Activated CD8-positive, alpha-beta memory T cell treated with anti-CD3 and anti-CD28 coated beads, Interleukin-2, amount 10 ng/mL, durations not matched to agents 7 days and 5 days (primary cell): Measurements from ENCODE around the gene SH2D3C. TPM values are rescaled to one million over a fixed set of nuclear protein-coding genes. Genes with fewer than 3 reads are reported as not detected.

ENCODE experiments used
- ATAC-seq: fragments of 150-1000 bp; cut with Tn5 transposase; one replicate; pipeline ENCODE4 v1.10.0; 2021; ENCODE audit warnings: moderate library complexity
- CTCF ChIA-PET: fragments of 350-600 bp; sonication (Branson Sonifier 250); formaldehyde crosslinking; loops from one replicate; lab custom pipeline; 2021; ENCODE audit warnings: antibody characterized with exemption; lab: Charles Lee
- DNase-seq: peaks from one replicate; pipeline ENCODE4 v3.0.0-alpha.2; 2020
- H3K27ac Mint-ChIP-seq: one replicate; pipeline ENCODE4 v1.8.0; 2021; ENCODE audit warnings: mild to moderate bottlenecking, mixed read lengths
- H3K27me3 Mint-ChIP-seq: one replicate; pipeline ENCODE4 v1.8.0; 2021; ENCODE audit warnings: mixed read lengths
- H3K36me3 Mint-ChIP-seq: one replicate; pipeline ENCODE4 v1.8.0; 2021; ENCODE audit warnings: mild to moderate bottlenecking, mixed read lengths
- H3K4me1 Mint-ChIP-seq: one replicate; pipeline ENCODE4 v1.8.0; 2021; ENCODE audit warnings: mixed read lengths
- H3K4me3 Mint-ChIP-seq: one replicate; pipeline ENCODE4 v1.8.0; 2021; ENCODE audit warnings: mild to moderate bottlenecking, moderate library complexity, mixed read lengths
- H3K9me3 Mint-ChIP-seq: one replicate; pipeline ENCODE4 v1.8.0; 2022; ENCODE audit warnings: low read depth, mixed read lengths
- total RNA-seq, 2 experiments: library from RNA; stranded (reverse); gene quantifications; one replicate each; pipeline ENCODE4 v1.2.3, GENCODE V29; 2021

SH2D3C gene
- total RNA-seq, 2 experiments from 2014 or later: 75.2 to 87.8 TPM

GRCh38 chr9:127773981-127774380 is 4.5 kb downstream of the SH2D3C start:
- H3K9me3 Mint-ChIP-seq: no peaks in the 10 kb centered on the region
- CTCF ChIA-PET: interaction anchor here (1.3 to 2.3 kb wide), 3 partner anchors 39 to 148 kb away, joined by 3 to 9 read pairs (median 7); partner anchors contain the start of gene TOR2A
- H3K36me3 Mint-ChIP-seq: peaks cover 48% of the 10 kb centered on the region
- no peak for DNase-seq
- H3K4me3 Mint-ChIP-seq: no peak overlapping the region
- H3K4me1 Mint-ChIP-seq: peaks cover 53% of the 10 kb centered on the region
- peak overlapping the region; percentile 48 for H3K27ac Mint-ChIP-seq
- H3K27me3 Mint-ChIP-seq: no peaks in the 10 kb centered on the region
- ATAC-seq: no peak

- ATAC-seq (no peak), DNase-seq (no peak)
- Mint-ChIP-seq H3K27ac (peak overlapping the region; percentile 19), H3K27me3 (no peaks in the 10 kb centered on the region), H3K4me3 (no peak overlapping the region), H3K36me3 (peaks cover 52% of the 10 kb centered on the region), H3K4me1 (peaks cover 60% of the 10 kb centered on the region), H3K9me3 (no peaks in the 10 kb centered on the region)
- CTCF ChIA-PET: interaction anchor here (1.3 to 4.9 kb wide), 4 partner anchors 10 to 148 kb away, joined by 3 to 50 read pairs (median 8); partner anchors contain the start of genes CDK9 and TOR2A
These were observed 5.2 kb downstream of the SH2D3C start for GRCh38 chr9:127773272-127773671.

GRCh38 chr9:127772603-127773002 is 5.9 kb downstream of the SH2D3C start:
- H3K4me3 Mint-ChIP-seq: no peak overlapping the region
- H3K27me3 Mint-ChIP-seq: no peaks in the 10 kb centered on the region
- ATAC-seq (no peak), DNase-seq (no peak)
- H3K36me3 Mint-ChIP-seq: peaks cover 51% of the 10 kb centered on the region
- peak overlapping the region; percentile 5 for H3K27ac Mint-ChIP-seq
- H3K9me3 Mint-ChIP-seq: no peaks in the 10 kb centered on the region
- H3K4me1 Mint-ChIP-seq: peaks cover 66% of the 10 kb centered on the region
- CTCF ChIA-PET: interaction anchor here (1.3 to 4.9 kb wide), 5 partner anchors 11 to 345 kb away, joined by 6 to 50 read pairs (median 9); partner anchors contain the start of gene CDK9

- no peaks in the 10 kb centered on the region for H3K9me3 Mint-ChIP-seq
- DNase-seq: no peak
- CTCF ChIA-PET: interaction anchor here (0.7 to 5.7 kb wide), 12 partner anchors 8 to 346 kb away, joined by 3 to 50 read pairs (median 5); partner anchors contain the start of genes CDK9, PTRH1 and TOR2A
- peak overlapping the region; percentile 88 for H3K27ac Mint-ChIP-seq
- ATAC-seq: no peak
- H3K36me3 Mint-ChIP-seq: peaks cover 52% of the 10 kb centered on the region
- H3K4me3 Mint-ChIP-seq: peak overlapping the region; percentile 85
- H3K27me3 Mint-ChIP-seq: no peaks in the 10 kb centered on the region
- peaks cover 76% of the 10 kb centered on the region for H3K4me1 Mint-ChIP-seq
These were observed 6.8 kb downstream of the SH2D3C start for GRCh38 chr9:127771570-127772189.

- CTCF ChIA-PET: interaction anchor here (0.7 to 5.9 kb wide), 16 partner anchors 9 to 347 kb away, joined by 3 to 50 read pairs (median 4); partner anchors contain the start of genes CDK9, PTRH1 and TOR2A
- Mint-ChIP-seq H3K27me3 (no peaks in the 10 kb centered on the region), H3K36me3 (peaks cover 52% of the 10 kb centered on the region), H3K4me1 (peaks cover 79% of the 10 kb centered on the region), H3K9me3 (no peaks in the 10 kb centered on the region), H3K27ac (peak overlapping the region; percentile 88), H3K4me3 (peak overlapping the region; percentile 85)
- ATAC-seq (peak; percentile 91), DNase-seq (peak; percentile 98)
These were observed 7.4 kb downstream of the SH2D3C start for GRCh38 chr9:127770905-127771569.

GRCh38 chr9:127770583-127770904 is 7.9 kb downstream of the SH2D3C start:
- Mint-ChIP-seq H3K27me3 (no peaks in the 10 kb centered on the region), H3K9me3 (no peaks in the 10 kb centered on the region), H3K4me3 (peak overlapping the region; percentile 85), H3K27ac (peak overlapping the region; percentile 88), H3K4me1 (peaks cover 80% of the 10 kb centered on the region), H3K36me3 (peaks cover 55% of the 10 kb centered on the region)
- CTCF ChIA-PET: interaction anchor here (0.7 to 5.9 kb wide), 13 partner anchors 8 to 245 kb away, joined by 3 to 50 read pairs (median 4); partner anchors contain the start of genes CDK9 and TOR2A
- DNase-seq (no peak), ATAC-seq (no peak)

GRCh38 chr9:127769929-127770582 is 8.4 kb downstream of the SH2D3C start:
- Mint-ChIP-seq H3K9me3 (no peaks in the 10 kb centered on the region), H3K36me3 (peaks cover 59% of the 10 kb centered on the region), H3K4me3 (peak overlapping the region; percentile 85), H3K27me3 (no peaks in the 10 kb centered on the region), H3K4me1 (peaks cover 82% of the 10 kb centered on the region), H3K27ac (peak overlapping the region; percentile 88)
- DNase-seq: no peak
- CTCF ChIA-PET: interaction anchor here (0.6 to 5.9 kb wide), 9 partner anchors 8 to 151 kb away, joined by 3 to 50 read pairs (median 14); partner anchors contain the start of genes CDK9 and TOR2A
- ATAC-seq: no peak

- DNase-seq (no peak), ATAC-seq (no peak)
- CTCF ChIA-PET: interaction anchor here (1.8 to 5.9 kb wide), 7 partner anchors 11 to 152 kb away, joined by 5 to 50 read pairs (median 20); partner anchors contain the start of genes CDK9 and TOR2A
- H3K27ac Mint-ChIP-seq: peak overlapping the region; percentile 89
- H3K27me3 Mint-ChIP-seq: no peaks in the 10 kb centered on the region
- peak overlapping the region; percentile 45 for H3K4me3 Mint-ChIP-seq
- H3K4me1 Mint-ChIP-seq: peaks cover 82% of the 10 kb centered on the region
- H3K36me3 Mint-ChIP-seq: peaks cover 59% of the 10 kb centered on the region
- H3K9me3 Mint-ChIP-seq: no peaks in the 10 kb centered on the region
These were observed 9.4 kb downstream of the SH2D3C start for GRCh38 chr9:127769101-127769500.

- Mint-ChIP-seq H3K9me3 (no peaks in the 10 kb centered on the region), H3K4me1 (peaks cover 82% of the 10 kb centered on the region), H3K36me3 (peaks cover 56% of the 10 kb centered on the region), H3K4me3 (peak overlapping the region; percentile 45), H3K27ac (peak overlapping the region; percentile 89), H3K27me3 (no peaks in the 10 kb centered on the region)
- no peak for DNase-seq
- ATAC-seq: no peak
- CTCF ChIA-PET: interaction anchor here (2.5 to 6.1 kb wide), 7 partner anchors 11 to 153 kb away, joined by 5 to 61 read pairs (median 23); partner anchors contain the start of genes CDK9 and TOR2A
These were observed 9.8 kb downstream of the SH2D3C start for GRCh38 chr9:127768698-127769097.

GRCh38 chr9:127767909-127768331 is 10.5 kb downstream of the SH2D3C start:
- Mint-ChIP-seq H3K27me3 (no peaks in the 10 kb centered on the region), H3K36me3 (peaks cover 57% of the 10 kb centered on the region), H3K27ac (peak overlapping the region; percentile 89), H3K4me3 (no peak overlapping the region), H3K4me1 (peaks cover 83% of the 10 kb centered on the region), H3K9me3 (no peaks in the 10 kb centered on the region)
- DNase-seq (no peak), ATAC-seq (no peak)
- CTCF ChIA-PET: interaction anchor here (1.1 to 6.1 kb wide), 9 partner anchors 8 to 153 kb away, joined by 3 to 61 read pairs (median 7); partner anchors contain the start of genes CDK9, SH2D3C and TOR2A

- peaks cover 79% of the 10 kb centered on the region for H3K4me1 Mint-ChIP-seq
- H3K27ac Mint-ChIP-seq: peak overlapping the region; percentile 89
- peak overlapping the region; percentile 38 for H3K4me3 Mint-ChIP-seq
- CTCF ChIA-PET: interaction anchor here (1.1 to 6.1 kb wide), 10 partner anchors 9 to 154 kb away, joined by 3 to 61 read pairs (median 6); partner anchors contain the start of genes CDK9, SH2D3C and TOR2A
- ATAC-seq (no peak), DNase-seq (no peak)
- no peaks in the 10 kb centered on the region for H3K9me3 Mint-ChIP-seq
- H3K36me3 Mint-ChIP-seq: peaks cover 58% of the 10 kb centered on the region
- no peaks in the 10 kb centered on the region for H3K27me3 Mint-ChIP-seq
These were observed 11.1 kb downstream of the SH2D3C start for GRCh38 chr9:127767410-127767809.

GRCh38 chr9:127765418-127765817 is 13.0 kb downstream of the SH2D3C start:
- CTCF ChIA-PET: interaction anchor here (1.0 to 6.1 kb wide), 8 partner anchors 11 to 156 kb away, joined by 3 to 61 read pairs (median 10); partner anchors contain the start of genes CDK9 and TOR2A
- Mint-ChIP-seq H3K36me3 (peaks cover 57% of the 10 kb centered on the region), H3K9me3 (no peaks in the 10 kb centered on the region), H3K4me1 (peaks cover 62% of the 10 kb centered on the region), H3K4me3 (no peak overlapping the region), H3K27ac (peak overlapping the region; percentile 37), H3K27me3 (no peaks in the 10 kb centered on the region)
- ATAC-seq (no peak), DNase-seq (no peak)
